Activated CD4-positive, alpha-beta T cell treated with anti-CD3 and anti-CD28 coated beads, Interleukin-2, amount 10 ng/mL, durations not matched to agents 24 days and 14 days (primary cell): ENCODE data around the gene SNAI3. TPM values are rescaled to one million over a fixed set of nuclear protein-coding genes. Genes with fewer than 3 reads are reported as not detected.

ENCODE experiments used
- DNase-seq: peaks from one replicate; pipeline ENCODE4 v3.0.0; 2022
- H3K27ac Mint-ChIP-seq: one replicate; pipeline ENCODE4 v1.8.0; 2022; ENCODE audit warnings: mild to moderate bottlenecking, mixed read lengths
- H3K27me3 Mint-ChIP-seq: one replicate; pipeline ENCODE4 v1.8.0; 2022; ENCODE audit warnings: mixed read lengths
- H3K36me3 Mint-ChIP-seq: one replicate; pipeline ENCODE4 v1.8.0; 2022; ENCODE audit warnings: low read depth, mild to moderate bottlenecking, mixed read lengths
- H3K4me1 Mint-ChIP-seq: one replicate; pipeline ENCODE4 v1.8.0; 2021; ENCODE audit warnings: mixed read lengths
- H3K4me3 Mint-ChIP-seq: one replicate; pipeline ENCODE4 v1.8.0; 2022; ENCODE audit warnings: mild to moderate bottlenecking, moderate library complexity, mixed read lengths
- H3K9me3 Mint-ChIP-seq: one replicate; pipeline ENCODE4 v1.8.0; 2021; ENCODE audit warnings: mixed read lengths
- intact Hi-C: fragments of 100-400 bp; cut with micrococcal nuclease; formaldehyde crosslinking; loops from one replicate; pipeline ENCODE4 v1.15.1; 2023
- total RNA-seq: library from RNA; stranded (reverse); gene quantifications from 2 replicates; pipeline ENCODE4 v1.2.3, GENCODE V29; 2022

SNAI3 gene
- 3.0 and 3.3 TPM in 2 replicates for total RNA-seq

GRCh38 chr16:88686439-88687253, at the start of gene SNAI3:
Gene SNAI3, minus strand, starts transcription at chr16:88686507. Its CDS starts 101 bp downstream, at chr16:88686406.
- Mint-ChIP-seq H3K36me3 (peaks cover 3% of the 10 kb centered on the region), H3K4me1 (peaks cover 43% of the 10 kb centered on the region), H3K27me3 (no peaks in the 10 kb centered on the region), H3K4me3 (peak within 1 kb of the TSS; percentile 83), H3K27ac (peak within 1 kb of the TSS; percentile 37), H3K9me3 (no peaks in the 10 kb centered on the region)
- peak; percentile 98 for DNase-seq
- intact Hi-C loops = loop anchor here (1.0 kb wide), 2 partner anchors 17 to 23 kb away; partner anchors contain the start of gene MVD

GRCh38 chr16:88736088-88736487, 49.8 kb upstream of the SNAI3 start:
- H3K27me3 Mint-ChIP-seq = no peaks in the 10 kb centered on the region
- intact Hi-C loops = no loop called here
- H3K36me3 Mint-ChIP-seq = peaks cover 22% of the 10 kb centered on the region
- H3K27ac Mint-ChIP-seq = no peak overlapping the region
- H3K4me1 Mint-ChIP-seq = peaks cover 3% of the 10 kb centered on the region
- no peaks in the 10 kb centered on the region for H3K9me3 Mint-ChIP-seq
- no peak for DNase-seq
- no peak overlapping the region for H3K4me3 Mint-ChIP-seq

GRCh38 chr16:88735616-88736015, 49.3 kb upstream of the SNAI3 start:
- H3K4me3 Mint-ChIP-seq = no peak overlapping the region
- peaks cover 25% of the 10 kb centered on the region for H3K36me3 Mint-ChIP-seq
- DNase-seq = no peak
- no peaks in the 10 kb centered on the region for H3K9me3 Mint-ChIP-seq
- no peak overlapping the region for H3K27ac Mint-ChIP-seq
- H3K27me3 Mint-ChIP-seq = no peaks in the 10 kb centered on the region
- intact Hi-C loops = no loop called here
- H3K4me1 Mint-ChIP-seq = peaks cover 3% of the 10 kb centered on the region

- peaks cover 28% of the 10 kb centered on the region for H3K36me3 Mint-ChIP-seq
- no peaks in the 10 kb centered on the region for H3K27me3 Mint-ChIP-seq
- H3K4me1 Mint-ChIP-seq = peaks cover 3% of the 10 kb centered on the region
- intact Hi-C loops = no loop called here
- DNase-seq = no peak
- H3K4me3 Mint-ChIP-seq = no peak overlapping the region
- no peaks in the 10 kb centered on the region for H3K9me3 Mint-ChIP-seq
- no peak overlapping the region for H3K27ac Mint-ChIP-seq
Measured at GRCh38 chr16:88735121-88735520, 48.8 kb upstream of the SNAI3 start.

- H3K4me1 Mint-ChIP-seq = peaks cover 3% of the 10 kb centered on the region
- peaks cover 32% of the 10 kb centered on the region for H3K36me3 Mint-ChIP-seq
- H3K27ac Mint-ChIP-seq = no peak overlapping the region
- intact Hi-C loops = no loop called here
- DNase-seq = no peak
- no peak overlapping the region for H3K4me3 Mint-ChIP-seq
- no peaks in the 10 kb centered on the region for H3K27me3 Mint-ChIP-seq
- no peaks in the 10 kb centered on the region for H3K9me3 Mint-ChIP-seq
Measured at GRCh38 chr16:88734361-88734728, 48.0 kb upstream of the SNAI3 start.

- Mint-ChIP-seq H3K27ac (no peak overlapping the region), H3K4me3 (no peak overlapping the region), H3K36me3 (peaks cover 31% of the 10 kb centered on the region), H3K9me3 (no peaks in the 10 kb centered on the region), H3K4me1 (peaks cover 3% of the 10 kb centered on the region), H3K27me3 (no peaks in the 10 kb centered on the region)
- intact Hi-C loops = no loop called here
- no peak for DNase-seq
Measured at GRCh38 chr16:88733630-88734360, 47.5 kb upstream of the SNAI3 start.

- Mint-ChIP-seq H3K27me3 (no peaks in the 10 kb centered on the region), H3K27ac (no peak overlapping the region), H3K4me3 (no peak overlapping the region), H3K36me3 (peaks cover 31% of the 10 kb centered on the region), H3K9me3 (no peaks in the 10 kb centered on the region), H3K4me1 (peaks cover 3% of the 10 kb centered on the region)
- intact Hi-C loops = no loop called here
- DNase-seq = no peak
Measured at GRCh38 chr16:88732961-88733294, 46.6 kb upstream of the SNAI3 start.

GRCh38 chr16:88732172-88732960, 46.1 kb upstream of the SNAI3 start:
- Mint-ChIP-seq H3K9me3 (no peaks in the 10 kb centered on the region), H3K27me3 (no peaks in the 10 kb centered on the region), H3K27ac (no peak overlapping the region), H3K36me3 (peaks cover 32% of the 10 kb centered on the region), H3K4me1 (peaks cover 3% of the 10 kb centered on the region), H3K4me3 (no peak overlapping the region)
- DNase-seq = no peak
- intact Hi-C loops = no loop called here

- Mint-ChIP-seq H3K27me3 (no peaks in the 10 kb centered on the region), H3K4me3 (no peak overlapping the region), H3K9me3 (no peaks in the 10 kb centered on the region), H3K27ac (no peak overlapping the region), H3K4me1 (peaks cover 3% of the 10 kb centered on the region), H3K36me3 (peaks cover 32% of the 10 kb centered on the region)
- DNase-seq = no peak
- intact Hi-C loops = no loop called here
Measured at GRCh38 chr16:88731699-88732098, 45.4 kb upstream of the SNAI3 start.

- Mint-ChIP-seq H3K4me3 (no peak overlapping the region), H3K27ac (no peak overlapping the region), H3K27me3 (no peaks in the 10 kb centered on the region), H3K36me3 (peaks cover 36% of the 10 kb centered on the region), H3K9me3 (no peaks in the 10 kb centered on the region), H3K4me1 (peaks cover 3% of the 10 kb centered on the region)
- no peak for DNase-seq
- intact Hi-C loops = no loop called here
Measured at GRCh38 chr16:88730632-88731607, 44.6 kb upstream of the SNAI3 start.

GRCh38 chr16:88727871-88728270, 41.6 kb upstream of the SNAI3 start:
- Mint-ChIP-seq H3K4me3 (no peak overlapping the region), H3K4me1 (peaks cover 3% of the 10 kb centered on the region), H3K36me3 (peaks cover 42% of the 10 kb centered on the region), H3K9me3 (no peaks in the 10 kb centered on the region), H3K27ac (no peak overlapping the region), H3K27me3 (no peaks in the 10 kb centered on the region)
- intact Hi-C loops = no loop called here
- DNase-seq = no peak

GRCh38 chr16:88726981-88727380, 40.7 kb upstream of the SNAI3 start:
- Mint-ChIP-seq H3K4me1 (peaks cover 3% of the 10 kb centered on the region), H3K4me3 (no peak overlapping the region), H3K27ac (no peak overlapping the region), H3K27me3 (no peaks in the 10 kb centered on the region), H3K9me3 (no peaks in the 10 kb centered on the region), H3K36me3 (peaks cover 41% of the 10 kb centered on the region)
- intact Hi-C loops = no loop called here
- no peak for DNase-seq

GRCh38 chr16:88726408-88726749, 40.1 kb upstream of the SNAI3 start:
- Mint-ChIP-seq H3K4me1 (peaks cover 2% of the 10 kb centered on the region), H3K4me3 (no peak overlapping the region), H3K9me3 (no peaks in the 10 kb centered on the region), H3K27ac (no peak overlapping the region), H3K27me3 (no peaks in the 10 kb centered on the region), H3K36me3 (peaks cover 39% of the 10 kb centered on the region)
- DNase-seq = no peak
- intact Hi-C loops = no loop called here
